Placental pericyte (primary cell): ENCODE measurements around the gene ZSWIM7. TPM values are rescaled to one million over a fixed set of nuclear protein-coding genes. Genes with fewer than 3 reads are reported as not detected.

Source experiments
- total RNA-seq: library from RNA; depleted of rRNA; stranded (reverse); fragments of >200 nt; gene quantifications from 2 replicates; pipeline ENCODE4 v1.2.3, GENCODE V29; 2012

The ZSWIM7 gene, protein sequence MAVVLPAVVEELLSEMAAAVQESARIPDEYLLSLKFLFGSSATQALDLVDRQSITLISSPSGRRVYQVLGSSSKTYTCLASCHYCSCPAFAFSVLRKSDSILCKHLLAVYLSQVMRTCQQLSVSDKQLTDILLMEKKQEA
- total RNA-seq = 5.4 and 6.3 TPM in 2 replicates

GRCh38 chr17:15999141-15999973 is at the start of gene ZSWIM7, which contains the start of gene TTC19:
ZSWIM7 (minus strand) TSS chr17:15999704; CDS start chr17:15999594, 110 bp downstream.
TTC19 (plus strand) TSS chr17:15999824; CDS start chr17:15999849, 25 bp downstream.

GRCh38 chr17:15944759-15945526 is 54.6 kb downstream of the ZSWIM7 start, which contains the start of gene ADORA2B:
ADORA2B (plus strand) TSS chr17:15945130; CDS start chr17:15945249, 119 bp downstream.

Other genes with a start within 250 kb of the ZSWIM7 start
- gene ADORA2B, start 54.6 kb downstream of the ZSWIM7 start, total RNA-seq = 31.1 and 156 TPM in 2 replicates
- gene TTC19, start 120 bp upstream of the ZSWIM7 start, total RNA-seq = 31.5 and 32.2 TPM in 2 replicates
- 125 and 179 TPM in 2 replicates for gene NCOR1, start 215.8 kb upstream of the ZSWIM7 start, total RNA-seq
- gene PIGL, start 217.5 kb upstream of the ZSWIM7 start, total RNA-seq = 20.4 and 33.2 TPM in 2 replicates